Cardiac muscle cell (in vitro differentiated cells and primary cell): ENCODE data around the gene SASH1. TPM values are rescaled to one million over a fixed set of nuclear protein-coding genes. Genes with fewer than 3 reads are reported as not detected.

Experiments
- DNase-seq, 2 donors: peaks; one replicate each; pipeline versions ENCODE4 v3.0.0 to v3.0.0-alpha.2; 2010 to 2017; ENCODE audit warnings: low read depth in 1 of 2, low spot score in 1 of 2
- H3K27ac ChIP-seq: fragments of 200-600 bp; sonication (generic); 2 replicates; pipeline ENCODE4 v1.5.1; 2016
- H3K27me3 ChIP-seq: fragments of 200-600 bp; sonication (generic); 2 replicates; pipeline ENCODE4 v1.6.0; 2016; ENCODE audit warnings: control low read depth
- H3K36me3 ChIP-seq: fragments of 200-600 bp; sonication (generic); 2 replicates; pipeline ENCODE4 v1.5.1; 2016; ENCODE audit warnings: control low read depth
- H3K4me1 ChIP-seq: fragments of 200-600 bp; sonication (generic); 2 replicates; pipeline ENCODE4 v1.8.1; 2017; ENCODE audit warnings: low read depth, mild to moderate bottlenecking, mixed run types
- H3K4me3 ChIP-seq: fragments of 200-600 bp; sonication (generic); 2 replicates; pipeline ENCODE4 v1.5.1; 2016; ENCODE audit warnings: mild to moderate bottlenecking
- H3K9me3 ChIP-seq: fragments of 200-600 bp; sonication (generic); 2 replicates; pipeline ENCODE4 v1.5.1; 2017; ENCODE audit warnings: low read depth, mild to moderate bottlenecking, control low read depth
- polyA plus RNA-seq: library from polyadenylated mRNA; unstranded; fragments of >200 nt; fragmentation: Nextera tagmentation; extraction: Ambion mirVana; gene quantifications from 2 replicates; pipeline ENCODE4 v1.2.1, GENCODE V29; 2016
- total RNA-seq: library from RNA; depleted of rRNA; stranded (reverse); fragments of >200 nt; gene quantifications from 2 replicates; pipeline ENCODE4 v1.2.3, GENCODE V29; 2016
- TF ChIP-seq, protein P1 (sequence below): IDR thresholded peaks from 2 replicates; pipeline ENCODE4 v1.5.1; 2012; ENCODE audit warnings: low read depth, mild to moderate bottlenecking, low read length

SASH1 gene
- total and polyA plus RNA-seq, 2 experiments from 2014 or later: 7.2 to 17.1 TPM

GRCh38 chr6:148461986-148462577 is 119.4 kb downstream of the SASH1 start:
- Histone ChIP-seq H3K9me3 (no peaks in the 10 kb centered on the region), H3K36me3 (no peaks in the 10 kb centered on the region), H3K27me3 (no peaks in the 10 kb centered on the region), H3K4me3 (no peak overlapping the region), H3K27ac (no peak overlapping the region), H3K4me1 (peaks cover 10% of the 10 kb centered on the region)
- TF ChIP-seq, protein P1, sequence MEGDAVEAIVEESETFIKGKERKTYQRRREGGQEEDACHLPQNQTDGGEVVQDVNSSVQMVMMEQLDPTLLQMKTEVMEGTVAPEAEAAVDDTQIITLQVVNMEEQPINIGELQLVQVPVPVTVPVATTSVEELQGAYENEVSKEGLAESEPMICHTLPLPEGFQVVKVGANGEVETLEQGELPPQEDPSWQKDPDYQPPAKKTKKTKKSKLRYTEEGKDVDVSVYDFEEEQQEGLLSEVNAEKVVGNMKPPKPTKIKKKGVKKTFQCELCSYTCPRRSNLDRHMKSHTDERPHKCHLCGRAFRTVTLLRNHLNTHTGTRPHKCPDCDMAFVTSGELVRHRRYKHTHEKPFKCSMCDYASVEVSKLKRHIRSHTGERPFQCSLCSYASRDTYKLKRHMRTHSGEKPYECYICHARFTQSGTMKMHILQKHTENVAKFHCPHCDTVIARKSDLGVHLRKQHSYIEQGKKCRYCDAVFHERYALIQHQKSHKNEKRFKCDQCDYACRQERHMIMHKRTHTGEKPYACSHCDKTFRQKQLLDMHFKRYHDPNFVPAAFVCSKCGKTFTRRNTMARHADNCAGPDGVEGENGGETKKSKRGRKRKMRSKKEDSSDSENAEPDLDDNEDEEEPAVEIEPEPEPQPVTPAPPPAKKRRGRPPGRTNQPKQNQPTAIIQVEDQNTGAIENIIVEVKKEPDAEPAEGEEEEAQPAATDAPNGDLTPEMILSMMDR: no peak
- DNase-seq: no peak

DNA sequence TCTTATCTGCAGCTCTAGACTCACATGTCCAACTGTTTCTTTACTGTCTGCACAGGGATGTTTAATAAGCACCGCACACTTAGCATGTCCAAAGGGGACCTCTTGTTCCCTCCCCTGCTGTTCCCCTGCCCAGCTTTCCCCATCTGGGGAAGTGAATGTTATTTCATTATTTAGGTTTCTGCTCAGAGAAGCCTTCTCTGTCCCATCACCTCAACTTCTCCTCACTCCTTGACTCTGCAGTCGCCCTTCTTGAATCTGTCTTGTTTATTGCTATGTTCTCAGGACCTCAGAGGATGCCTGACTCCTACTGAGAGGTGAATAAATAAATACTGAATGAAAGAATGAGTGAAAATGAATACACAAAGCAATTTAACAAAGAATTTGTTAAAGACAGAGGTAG is 121.0 kb downstream of the SASH1 start:
- DNase-seq: no peak
- TF ChIP-seq, protein P1: no peak
- no peaks in the 10 kb centered on the region for H3K9me3 ChIP-seq
- no peaks in the 10 kb centered on the region for H3K36me3 ChIP-seq
- no peak overlapping the region for H3K27ac ChIP-seq
- H3K27me3 ChIP-seq: no peaks in the 10 kb centered on the region
- peaks cover 10% of the 10 kb centered on the region for H3K4me1 ChIP-seq
- no peak overlapping the region for H3K4me3 ChIP-seq

DNA sequence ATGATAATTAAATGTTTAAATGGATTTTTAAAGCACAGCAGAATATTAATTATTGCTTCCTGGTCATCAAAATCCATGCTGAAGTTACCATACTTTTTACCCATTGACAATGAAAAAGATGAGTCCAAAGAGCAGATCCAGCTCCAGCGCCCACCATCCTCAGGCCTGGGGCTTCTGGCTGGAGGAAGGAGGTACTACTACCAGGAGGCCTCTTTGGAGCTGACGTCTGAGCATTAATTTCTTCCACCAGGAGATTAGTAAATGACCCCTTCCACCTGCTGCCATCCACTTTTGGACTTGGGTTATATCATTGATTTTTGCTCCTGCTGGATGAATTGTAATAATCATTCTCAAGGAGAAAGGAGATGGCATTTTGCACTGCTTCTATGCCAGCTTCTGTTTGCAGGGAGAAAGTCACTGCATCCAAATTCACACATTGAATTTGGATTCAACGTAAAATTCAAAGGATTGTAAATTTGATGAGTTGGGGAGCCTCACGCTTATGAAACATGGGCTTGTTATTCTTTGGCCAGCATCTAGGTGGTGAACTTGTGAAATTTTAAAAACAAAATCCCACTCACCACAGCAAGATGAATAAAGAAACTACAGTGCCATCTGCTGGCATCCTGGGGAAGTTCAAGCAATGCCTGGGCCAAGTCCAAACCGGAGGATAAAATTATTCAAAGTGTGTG is 121.8 kb downstream of the SASH1 start:
- TF ChIP-seq, protein P1: peak; percentile 93
- Histone ChIP-seq H3K36me3 (no peaks in the 10 kb centered on the region), H3K27me3 (no peaks in the 10 kb centered on the region), H3K27ac (no peak overlapping the region), H3K4me1 (peaks cover 10% of the 10 kb centered on the region), H3K4me3 (no peak overlapping the region), H3K9me3 (no peaks in the 10 kb centered on the region)
- DNase-seq: peak; percentile 73 to 84

DNA sequence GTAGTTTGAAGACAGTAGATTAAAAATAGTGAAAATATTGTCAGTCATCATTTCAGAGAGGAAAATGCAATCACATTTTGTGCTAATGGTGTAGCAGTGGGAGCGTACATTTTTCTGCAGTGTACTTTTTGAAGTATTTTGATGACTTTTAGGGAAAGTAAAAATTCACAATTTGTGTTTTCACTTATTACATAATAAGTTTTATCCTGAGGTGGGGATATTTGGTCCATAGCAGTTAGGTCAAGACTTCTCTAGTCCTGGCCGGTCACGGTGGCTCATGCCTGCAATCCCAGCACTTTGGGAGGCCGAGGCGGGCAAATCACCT is 122.3 kb downstream of the SASH1 start:
- Histone ChIP-seq H3K4me1 (peaks cover 12% of the 10 kb centered on the region), H3K36me3 (no peaks in the 10 kb centered on the region), H3K4me3 (no peak overlapping the region), H3K27me3 (no peaks in the 10 kb centered on the region), H3K27ac (no peak overlapping the region), H3K9me3 (no peaks in the 10 kb centered on the region)
- TF ChIP-seq, protein P1: no peak
- DNase-seq: no peak

- Histone ChIP-seq H3K27me3 (no peaks in the 10 kb centered on the region), H3K27ac (no peak overlapping the region), H3K4me3 (no peak overlapping the region), H3K9me3 (no peaks in the 10 kb centered on the region), H3K4me1 (peaks cover 14% of the 10 kb centered on the region), H3K36me3 (no peaks in the 10 kb centered on the region)
- no peak for DNase-seq
- TF ChIP-seq, protein P1: no peak
These were observed 123.0 kb downstream of the SASH1 start for GRCh38 chr6:148465670-148466069.
